GM12878 (cell line): Measurements from ENCODE around the gene TACC2.

Experiments used
- ATF2 ChIP-seq: IDR thresholded peaks from 2 replicates; pipeline ENCODE4 v1.6.1; 2012; ENCODE audit warnings: low read length, inconsistent platforms
- CTCF ChIP-seq, 3 experiments: IDR thresholded peaks in 2 of 3; conservative IDR thresholded peaks in 1 of 3; 2 replicates each; pipeline ENCODE4 v1.5.1; 2011; ENCODE audit warnings: low read depth in 3 of 3, low read length in 3 of 3, mild to moderate bottlenecking in 3 of 3, control low read depth in 2 of 3, moderate library complexity in 2 of 3, inconsistent platforms in 1 of 3, mixed read lengths in 1 of 3; ENCODE audit not compliant: control insufficient read depth in 2 of 3, insufficient read depth in 1 of 3; ENCODE audit errors: extremely low read depth in 1 of 3
- EZH2 ChIP-seq: IDR thresholded peaks from 2 replicates; pipeline ENCODE4 v1.6.1; 2012; ENCODE audit warnings: low read depth, mild to moderate bottlenecking, control low read depth, inconsistent platforms, low read length, borderline replicate concordance; ENCODE audit not compliant: control insufficient read depth
- FOXM1 ChIP-seq: IDR thresholded peaks from 2 replicates; pipeline ENCODE4 v1.6.1; 2012; ENCODE audit warnings: low read depth, mild to moderate bottlenecking, inconsistent platforms, low read length, moderate library complexity
- MEF2A ChIP-seq: IDR thresholded peaks from 2 replicates; pipeline ENCODE4 v1.6.1; 2011; ENCODE audit warnings: low read depth, mild to moderate bottlenecking, low read length, moderate library complexity; ENCODE audit not compliant: insufficient read depth
- POLR2AphosphoS5 ChIP-seq: IDR thresholded peaks from 2 replicates; pipeline ENCODE4 v1.6.1; 2011; ENCODE audit warnings: mild to moderate bottlenecking, low read length, inconsistent platforms
- PRDM15 ChIP-seq: fragments of 450-650 bp; formaldehyde crosslinking; IDR thresholded peaks from 2 replicates; pipeline ENCODE4 v1.4.0; 2020; ENCODE audit warnings: mild to moderate bottlenecking, moderate library complexity

GRCh38 chr10:121999301-121999700 is 10.3 kb downstream of the TACC2 start:
- no peak for TF ChIP-seq MEF2A
- no peak for TF ChIP-seq FOXM1
- TF ChIP-seq CTCF (IDR thresholded peaks at IDR 0.05 in 2 of 3, conservative IDR thresholded peaks at IDR 0.05 in 1 of 3; ENCODE audit: control insufficient read depth in 2 of 3, extremely low read depth in 1 of 3, insufficient read depth in 1 of 3, low read depth in 3 of 3, low read length in 3 of 3): no peak
- TF ChIP-seq POLR2AphosphoS5: no peak
- no peak for TF ChIP-seq EZH2
- TF ChIP-seq PRDM15: no peak
- no peak for TF ChIP-seq ATF2
